ENCODE data around the gene GPSM1.

The GPSM1 gene

GRCh38 chr9:136314056-136314416 is 13.3 kb upstream of the GPSM1 start:
- Histone ChIP-seq H3K36me3 (replicated peaks; ENCODE audit: low read depth, low read length) (no peaks in the 10 kb centered on the region), H3K9ac (ENCODE audit: low read length) (no peak overlapping the region), H3K4me2 (ENCODE audit: low read length) (no peak overlapping the region), H2AFZ (ENCODE audit: low read depth, low read length) (no peak overlapping the region), H3K27me3 (ENCODE audit: low read depth, low read length) (no peaks in the 10 kb centered on the region), H3K79me2 (ENCODE audit: low read length) (no peaks in the 10 kb centered on the region), H4K20me1 (ENCODE audit: insufficient read depth, low read length) (no peaks in the 10 kb centered on the region), H3K9me3 (ENCODE audit: insufficient read depth, low read length) (peaks cover 6% of the 10 kb centered on the region; the same call in 1 of the 2 replicates), H3K4me1 (ENCODE audit: low read length) (no peaks in the 10 kb centered on the region), H3K4me3 (ENCODE audit: low read length) (no peak overlapping the region), H3K27ac (ENCODE audit: low read length) (no peak overlapping the region)
- TF ChIP-seq EZH2phosphoT487 (IDR thresholded peaks at IDR 0.05; ENCODE audit: low read depth): no peak
- TF ChIP-seq CTCF (IDR thresholded peaks at IDR 0.05; ENCODE audit: low read depth, low read length): no peak

- Histone ChIP-seq H3K4me3 (ENCODE audit: low read length) (no peak overlapping the region), H3K4me2 (ENCODE audit: low read length) (no peak overlapping the region)
Observed at GRCh38 chr9:136314944-136315343, 12.4 kb upstream of the GPSM1 start.

GRCh38 chr9:136316271-136316751 is 11.0 kb upstream of the GPSM1 start:
- no peak overlapping the region for H3K4me3 ChIP-seq (ENCODE audit: low read length)
- peaks cover 6% of the 10 kb centered on the region; the same call in 1 of the 2 replicates for H3K9me3 ChIP-seq (ENCODE audit: insufficient read depth, low read length)
- no peak overlapping the region for H3K4me2 ChIP-seq (ENCODE audit: low read length)
- no peaks in the 10 kb centered on the region for H4K20me1 ChIP-seq (ENCODE audit: insufficient read depth, low read length)
- H3K36me3 ChIP-seq (replicated peaks; ENCODE audit: low read depth, low read length): no peaks in the 10 kb centered on the region
- H3K27ac ChIP-seq (ENCODE audit: low read length): no peak overlapping the region
- H3K27me3 ChIP-seq (ENCODE audit: low read depth, low read length): no peaks in the 10 kb centered on the region
- no peaks in the 10 kb centered on the region for H3K79me2 ChIP-seq (ENCODE audit: low read length)
- H3K4me1 ChIP-seq (ENCODE audit: low read length): no peaks in the 10 kb centered on the region
- TF ChIP-seq EZH2phosphoT487 (IDR thresholded peaks at IDR 0.05; ENCODE audit: low read depth): no peak
- no peak for TF ChIP-seq CTCF (IDR thresholded peaks at IDR 0.05; ENCODE audit: low read depth, low read length)
- no peak overlapping the region for H3K9ac ChIP-seq (ENCODE audit: low read length)
- no peak overlapping the region for H2AFZ ChIP-seq (ENCODE audit: low read depth, low read length)

More at GRCh38 chr9:136314944-136315343, 12.4 kb upstream of the GPSM1 start:
- Histone ChIP-seq H3K79me2 (ENCODE audit: low read length) (no peaks in the 10 kb centered on the region), H3K36me3 (replicated peaks; ENCODE audit: low read depth, low read length) (no peaks in the 10 kb centered on the region), H3K27ac (ENCODE audit: low read length) (no peak overlapping the region), H3K4me1 (ENCODE audit: low read length) (no peaks in the 10 kb centered on the region), H3K9me3 (ENCODE audit: insufficient read depth, low read length) (peaks cover 6% of the 10 kb centered on the region; the same call in 1 of the 2 replicates), H4K20me1 (ENCODE audit: insufficient read depth, low read length) (no peaks in the 10 kb centered on the region), H3K9ac (ENCODE audit: low read length) (no peak overlapping the region), H3K27me3 (ENCODE audit: low read depth, low read length) (no peaks in the 10 kb centered on the region), H2AFZ (ENCODE audit: low read depth, low read length) (no peak overlapping the region)
- TF ChIP-seq CTCF (IDR thresholded peaks at IDR 0.05; ENCODE audit: low read depth, low read length) (no peak), EZH2phosphoT487 (IDR thresholded peaks at IDR 0.05; ENCODE audit: low read depth) (no peak)

- Histone ChIP-seq H3K27me3 (ENCODE audit: low read depth, low read length) (no peaks in the 10 kb centered on the region), H3K9me3 (ENCODE audit: insufficient read depth, low read length) (peaks cover 6% of the 10 kb centered on the region; the same call in 1 of the 2 replicates), H3K4me1 (ENCODE audit: low read length) (no peaks in the 10 kb centered on the region), H3K4me2 (ENCODE audit: low read length) (no peak overlapping the region), H3K36me3 (replicated peaks; ENCODE audit: low read depth, low read length) (no peaks in the 10 kb centered on the region), H2AFZ (ENCODE audit: low read depth, low read length) (no peak overlapping the region), H3K27ac (ENCODE audit: low read length) (no peak overlapping the region), H3K9ac (ENCODE audit: low read length) (no peak overlapping the region), H3K4me3 (ENCODE audit: low read length) (no peak overlapping the region), H3K79me2 (ENCODE audit: low read length) (no peaks in the 10 kb centered on the region), H4K20me1 (ENCODE audit: insufficient read depth, low read length) (no peaks in the 10 kb centered on the region)
- TF ChIP-seq EZH2phosphoT487 (IDR thresholded peaks at IDR 0.05; ENCODE audit: low read depth) (no peak), CTCF (IDR thresholded peaks at IDR 0.05; ENCODE audit: low read depth, low read length) (no peak)
Observed at GRCh38 chr9:136316896-136317676, 10.3 kb upstream of the GPSM1 start.
